ENCODE results near the gene RPP40. TPM values are rescaled to one million over a fixed set of nuclear protein-coding genes. Genes with fewer than 3 reads are reported as not detected.

The RPP40 gene
- total RNA-seq, 1 experiment from 2014 or later: 25.9 TPM

- ATAC-seq (no peak), DNase-seq (ENCODE audit: low read depth, low spot score) (no peak)
- BruUV-seq (replicated peaks): no TSS peak
- TF ChIP-seq REST (IDR thresholded peaks at IDR 0.05; ENCODE audit: insufficient read depth in 1 of 2, low read depth in 2 of 2, low read length in 1 of 2) (no peak), TCF7L2 (IDR thresholded peaks at IDR 0.05; ENCODE audit: low read depth, low read length) (no peak), POLR2AphosphoS5 (IDR thresholded peaks at IDR 0.05; ENCODE audit: low read depth, low read length) (no peak), CTCF (IDR thresholded peaks at IDR 0.05) (no peak), SIN3A (IDR thresholded peaks at IDR 0.05; ENCODE audit: borderline replicate concordance, insufficient read depth, low read depth, low read length) (no peak)
- Histone ChIP-seq H3K27me3 (ENCODE audit: control insufficient read depth, insufficient read depth, low read length) (no peaks in the 10 kb centered on the region), H3K9me3 (ENCODE audit: control insufficient read depth, insufficient read depth, low read depth, low read length) (no peaks in the 10 kb centered on the region), H3K4me1 (ENCODE audit: control insufficient read depth, insufficient read depth, low read length) (no peaks in the 10 kb centered on the region), H3K4me3 (ENCODE audit: low read depth in 2 of 2, low read length in 2 of 2) (no peak overlapping the region), H3K36me3 (ENCODE audit: control insufficient read depth, insufficient read depth, low read length) (no peaks in the 10 kb centered on the region), H3K27ac (ENCODE audit: low read length) (no peak overlapping the region)
- ChIA-PET POLR2A (no interaction called here), CTCF (no interaction called here)
- in situ Hi-C loops (cut with HindIII; ENCODE audit: low pct_unique_long_range_greater_than_20kb, low sequenced_read_pairs): no loop called here
- intact Hi-C loops (cut with micrococcal nuclease; ENCODE audit: unreplicated experiment): no loop called here
Observed at GRCh38 chr6:4973415-4973814, 30.4 kb downstream of the RPP40 start.

GRCh38 chr6:4972438-4972837, 31.4 kb downstream of the RPP40 start:
- no peak for TF ChIP-seq POLR2AphosphoS5 (IDR thresholded peaks at IDR 0.05; ENCODE audit: low read depth, low read length)
- TF ChIP-seq REST (IDR thresholded peaks at IDR 0.05; ENCODE audit: insufficient read depth in 1 of 2, low read depth in 2 of 2, low read length in 1 of 2): no peak
- TF ChIP-seq TCF7L2 (IDR thresholded peaks at IDR 0.05; ENCODE audit: low read depth, low read length): no peak
- TF ChIP-seq SIN3A (IDR thresholded peaks at IDR 0.05; ENCODE audit: borderline replicate concordance, insufficient read depth, low read depth, low read length): no peak
- TF ChIP-seq CTCF (IDR thresholded peaks at IDR 0.05): no peak
- POLR2A ChIA-PET: no interaction called here
- ATAC-seq (no peak), DNase-seq (ENCODE audit: low read depth, low spot score) (no peak)
- Histone ChIP-seq H3K36me3 (ENCODE audit: control insufficient read depth, insufficient read depth, low read length) (no peaks in the 10 kb centered on the region), H3K27ac (ENCODE audit: low read length) (no peak overlapping the region), H3K4me1 (ENCODE audit: control insufficient read depth, insufficient read depth, low read length) (no peaks in the 10 kb centered on the region), H3K27me3 (ENCODE audit: control insufficient read depth, insufficient read depth, low read length) (no peaks in the 10 kb centered on the region), H3K4me3 (ENCODE audit: low read depth in 2 of 2, low read length in 2 of 2) (no peak overlapping the region), H3K9me3 (ENCODE audit: control insufficient read depth, insufficient read depth, low read depth, low read length) (no peaks in the 10 kb centered on the region)
- CTCF ChIA-PET: no interaction called here
- no TSS peak for BruUV-seq (replicated peaks)
- intact Hi-C loops (cut with micrococcal nuclease; ENCODE audit: unreplicated experiment) (no loop called here), in situ Hi-C loops (cut with HindIII; ENCODE audit: low pct_unique_long_range_greater_than_20kb, low sequenced_read_pairs) (no loop called here)

Measured in Panc1 (cell line).